GM12878 (cell line): ENCODE data around the gene CSF2. TPM values are rescaled to one million over a fixed set of nuclear protein-coding genes. Genes with fewer than 3 reads are reported as not detected.

Source experiments
- ATAC-seq: fragments of 200-7000 bp; cut with Tn5 transposase; 3 replicates; pipeline ENCODE4 v1.9.1; 2020; ENCODE audit warnings: mild to moderate bottlenecking, moderate library complexity
- BruUV-seq: library from RNA; stranded (reverse); fragments of 400-500 nt; replicated peaks from 2 replicates; lab custom pipeline; 2021; lab: Mats Ljungman, UMichigan
- CTCF ChIA-PET: fragments of 300-600 bp; sonication (Branson Sonifier 250); formaldehyde crosslinking; extraction: SDS; loops from one replicate; lab custom pipeline; 2021; ENCODE audit warnings: inconsistent platforms; lab: Yijun Ruan, JAX
- POLR2A ChIA-PET: fragments of 350-600 bp; formaldehyde crosslinking; extraction: SDS; loops from one replicate; lab custom pipeline; 2021; ENCODE audit warnings: inconsistent platforms; lab: Charles Lee
- RAD21 ChIA-PET: fragments of 300-600 bp; sonication (Branson Sonifier 250); formaldehyde crosslinking; loops from one replicate; lab custom pipeline; 2023; ENCODE audit warnings: antibody characterized with exemption; ENCODE audit not compliant: unreplicated experiment; lab: Charles Lee
- SMC1A ChIA-PET: fragments of 300-600 bp; sonication (Branson Sonifier 250); formaldehyde crosslinking; loops from one replicate; lab custom pipeline; 2023; ENCODE audit not compliant: unreplicated experiment, uncharacterized antibody; lab: Charles Lee
- DNase-seq: peaks from one replicate; pipeline ENCODE4 v3.0.0-alpha.2; 2011; ENCODE audit warnings: low read depth, low spot score
- FAIRE-seq: peaks from 3 replicates; lab custom pipeline; 2011; peaks lifted over from hg19 to GRCh38; lab: Jason Lieb, UNC
- H2AFZ ChIP-seq: 2 replicates; pipeline ENCODE4 v1.6.0; 2011; ENCODE audit warnings: low read depth, low read length, control low read depth; ENCODE audit not compliant: control insufficient read depth
- H3K27ac ChIP-seq: 2 replicates; pipeline ENCODE4 v1.5.1; 2011; ENCODE audit warnings: control low read depth; ENCODE audit not compliant: control insufficient read depth, insufficient read depth
- H3K27me3 ChIP-seq, 2 experiments: replicated peaks in 1 of 2; 2 replicates each; pipeline versions ENCODE4 v1.6.0 to v1.6.1; 2011; ENCODE audit warnings: low read length in 1 of 2; ENCODE audit not compliant: control insufficient read depth in 2 of 2, insufficient read depth in 2 of 2
- H3K36me3 ChIP-seq, 2 experiments: 2 replicates each; pipeline ENCODE4 v1.5.1; 2011; ENCODE audit warnings: low read length in 1 of 2; ENCODE audit not compliant: control insufficient read depth in 2 of 2, insufficient read depth in 2 of 2
- H3K4me1 ChIP-seq: 2 replicates; pipeline ENCODE4 v1.6.1; 2011; ENCODE audit warnings: mild to moderate bottlenecking, low read length, moderate library complexity, mixed read lengths; ENCODE audit not compliant: control insufficient read depth, insufficient read depth
- H3K4me2 ChIP-seq: 2 replicates; pipeline ENCODE4 v1.6.0; 2011; ENCODE audit warnings: control low read depth; ENCODE audit not compliant: control insufficient read depth, insufficient read depth
- H3K4me3 ChIP-seq: fragments of 200-600 bp; sonication (generic); 2 replicates; pipeline ENCODE4 v1.5.1; 2016
- H3K79me2 ChIP-seq: 2 replicates; pipeline ENCODE4 v1.6.0; 2011; ENCODE audit warnings: low read length; ENCODE audit not compliant: control insufficient read depth, insufficient read depth
- H3K9ac ChIP-seq: 2 replicates; pipeline ENCODE4 v1.8.0; 2011; ENCODE audit warnings: low read length, control low read depth, mixed read lengths; ENCODE audit not compliant: control insufficient read depth, insufficient read depth
- H3K9me3 ChIP-seq: replicated peaks from 3 replicates; pipeline ENCODE4 v1.5.1; 2011; ENCODE audit warnings: mild to moderate bottlenecking, low read length; ENCODE audit not compliant: control insufficient read depth, insufficient read depth
- H4K20me1 ChIP-seq: 2 replicates; pipeline ENCODE4 v1.6.0; 2011; ENCODE audit not compliant: control insufficient read depth, insufficient read depth
- BCLAF1 ChIP-seq: fragments of 450-650 bp; IDR thresholded peaks from 2 replicates; pipeline ENCODE4 v1.6.1; 2017; ENCODE audit warnings: antibody characterized with exemption, mild to moderate bottlenecking, moderate library complexity
- BRCA1 ChIP-seq: IDR thresholded peaks from 2 replicates; pipeline ENCODE4 v1.6.1; 2011; ENCODE audit warnings: low read depth, low read length, improper control_type of control experiment
- IRF5 ChIP-seq: fragments of 450-650 bp; IDR thresholded peaks from 2 replicates; pipeline ENCODE4 v1.6.1; 2017; ENCODE audit warnings: borderline replicate concordance
- NRF1 ChIP-seq: conservative IDR thresholded peaks from 2 replicates; pipeline ENCODE4 v1.6.1; 2011; ENCODE audit warnings: mild to moderate bottlenecking, low read depth, low read length, improper control_type of control experiment
- PAX5 ChIP-seq: IDR thresholded peaks from 2 replicates; pipeline ENCODE4 v1.6.1; 2011; ENCODE audit warnings: low read depth, low read length, borderline replicate concordance
- SMC3 ChIP-seq: IDR thresholded peaks from 2 replicates; pipeline ENCODE4 v1.6.1; 2011; ENCODE audit warnings: low read length, improper control_type of control experiment, borderline replicate concordance
- ZBTB11 ChIP-seq: fragments of 450-650 bp; formaldehyde crosslinking; IDR thresholded peaks from 2 replicates; pipeline ENCODE4 v1.5.0; 2022; ENCODE audit warnings: mild to moderate bottlenecking, missing genetic modification characterization
- WGBS: methylation state at CpG from one replicate; pipeline ENCODE4 v1.1.6; 2016; ENCODE audit warnings: low lambda C conversion rate; ENCODE audit not compliant: insufficient replicate concordance, insufficient coverage; ENCODE audit errors: missing lambda C conversion rate; 5-methylcytosine and 5-hydroxymethylcytosine counted together
- in situ Hi-C: fragments of 300-500 bp; cut with MboI; formaldehyde crosslinking; loops from 9 replicates; pipeline ENCODE4 v1.14.3; 2018; ENCODE audit warnings: mixed read lengths
- intact Hi-C: fragments of 100-400 bp; cut with micrococcal nuclease; formaldehyde crosslinking; loops from one replicate; pipeline ENCODE4 v1.14.2; 2022; ENCODE audit not compliant: unreplicated experiment
- polyA plus RNA-seq, 11 experiments: library from polyadenylated mRNA; depleted of rRNA in 4 of 11; unstranded in 6 of 11; stranded (reverse) in 5 of 11; fragments of >200 nt; fragmentation: Nextera tagmentation in 4 of 11; fragmentation: Illumina TruSeq in 1 of 11; extraction: Ambion mirVana in 4 of 11; extraction: Trizol in 1 of 11; gene quantifications; 1 replicate in 1 of 11; 2 replicates in 10 of 11; pipeline versions ENCODE4 v1.2.1 to v1.2.3, GENCODE V29; 2011 to 2016; ENCODE audit warnings: inconsistent platforms in 2 of 11, missing spikeins in 2 of 11, low read depth in 1 of 11
- total RNA-seq, 4 experiments: library from RNA; depleted of rRNA in 3 of 4; stranded (reverse); fragments of >200 nt in 3 of 4; fragmentation: Illumina TruSeq in 1 of 4; extraction: Trizol in 1 of 4; gene quantifications; 2 replicates each; pipeline versions ENCODE4 v1.2.1 to v1.2.3, GENCODE V29; 2013 to 2021

CSF2 gene
- total and polyA plus RNA-seq, 10 of the 15 experiments (the other 5 are each of a cell fraction or from before 2014, with no cell fraction given): 0.15 to 2.0 (median 0.69) TPM; not detected in 2

- no peaks in the 10 kb centered on the region; a peak in 1 of 4 replicates for H3K27me3 ChIP-seq
- WGBS: 59% methylated on average over 6 of the region's 6 CpGs
- no peak for FAIRE-seq
- ChIA-PET CTCF (no interaction called here), POLR2A (interaction anchor here (0.6 to 1.5 kb wide), 2 partner anchors 10 to 251 kb away, joined by 3 to 4 read pairs; no protein-coding TSS in a partner anchor), SMC1A (interaction anchor here (0.6 to 1.2 kb wide), 2 partner anchors 10 to 319 kb away, joined by 3 read pairs; no protein-coding TSS in a partner anchor), RAD21 (no interaction called here)
- ATAC-seq: no peak
- H3K4me1 ChIP-seq: no peaks in the 10 kb centered on the region
- no peak for DNase-seq
- TF ChIP-seq IRF5 (no peak), NRF1 (no peak), SMC3 (no peak), PAX5 (no peak)
- H3K4me2 ChIP-seq: no peak overlapping the region
- no TSS peak for BruUV-seq
- no peaks in the 10 kb centered on the region for H4K20me1 ChIP-seq
- intact Hi-C loops: no loop called here
- H3K79me2 ChIP-seq: no peaks in the 10 kb centered on the region
- H3K9me3 ChIP-seq: no peaks in the 10 kb centered on the region; the same call in 2 of the 3 replicates
- in situ Hi-C loops: no loop called here
- H3K36me3 ChIP-seq: no peaks in the 10 kb centered on the region
- no peak overlapping the region for H3K27ac ChIP-seq
- no peak overlapping the region for H3K9ac ChIP-seq
- H3K4me3 ChIP-seq: no peak overlapping the region
- H2AFZ ChIP-seq: no peak overlapping the region
These were observed 13.6 kb downstream of the CSF2 start for GRCh38 chr5:132087176-132087575.

GRCh38 chr5:132087661-132088060 is 14.1 kb downstream of the CSF2 start:
- H3K27me3 ChIP-seq: no peaks in the 10 kb centered on the region; a peak in 1 of 4 replicates
- intact Hi-C loops (no loop called here), in situ Hi-C loops (no loop called here)
- no peaks in the 10 kb centered on the region; the same call in 2 of the 3 replicates for H3K9me3 ChIP-seq
- H3K27ac ChIP-seq: no peak overlapping the region
- H3K79me2 ChIP-seq: no peaks in the 10 kb centered on the region
- CTCF ChIA-PET: interaction anchor here (1.2 kb wide), 1 partner anchor 24 kb away, joined by 3 read pairs; no protein-coding TSS in a partner anchor
- H2AFZ ChIP-seq: no peak overlapping the region
- RAD21 ChIA-PET: no interaction called here
- no peak overlapping the region for H3K4me2 ChIP-seq
- H3K4me1 ChIP-seq: no peaks in the 10 kb centered on the region
- no peak overlapping the region for H3K4me3 ChIP-seq
- DNase-seq (no peak), FAIRE-seq (no peak), ATAC-seq (no peak)
- POLR2A ChIA-PET: interaction anchor here (0.6 to 1.5 kb wide), 3 partner anchors 10 to 250 kb away, joined by 3 to 4 read pairs (median 3); no protein-coding TSS in a partner anchor
- H3K36me3 ChIP-seq: no peaks in the 10 kb centered on the region
- no peak overlapping the region for H3K9ac ChIP-seq
- SMC1A ChIA-PET: interaction anchor here (0.9 to 1.2 kb wide), 2 partner anchors 10 to 13 kb away, joined by 3 to 4 read pairs; no protein-coding TSS in a partner anchor
- no peaks in the 10 kb centered on the region for H4K20me1 ChIP-seq
- no TSS peak for BruUV-seq
- WGBS: 37% methylated on average over 8 of the region's 8 CpGs
- TF ChIP-seq BRCA1 (no peak), ZBTB11 (CRISPR knock-in tag) (no peak), BCLAF1 (no peak)
